A549 (cell line): ENCODE measurements around the gene ADAMTS15. TPM values are rescaled to one million over a fixed set of nuclear protein-coding genes. Genes with fewer than 3 reads are reported as not detected.

Source experiments
- ATAC-seq, 2 experiments: fragments of 200-7000 bp in 1 of 2; fragments of >200 bp in 1 of 2; cut with Nextera tagmentation in 1 of 2; cut with Tn5 transposase in 1 of 2; 3 replicates each; pipeline versions ENCODE4 v1.8.0 to v1.9.1; 2018 to 2020; ENCODE audit warnings: mild to moderate bottlenecking in 1 of 2, moderate library complexity in 1 of 2
- CTCF ChIA-PET: fragments of 300-600 bp; sonication (Branson Sonifier 250); formaldehyde crosslinking; extraction: SDS; loops from one replicate; lab custom pipeline; 2021; ENCODE audit warnings: antibody characterized with exemption, inconsistent platforms; lab: Yijun Ruan, JAX
- POLR2A ChIA-PET: fragments of 350-600 bp; formaldehyde crosslinking; extraction: SDS; loops from one replicate; lab custom pipeline; 2021; ENCODE audit warnings: antibody characterized with exemption, inconsistent platforms; lab: Yijun Ruan, JAX
- DNase-seq, 2 experiments: peaks; one replicate each; pipeline versions ENCODE4 v3.0.0 to v3.0.0-alpha.2; 2011 to 2016; ENCODE audit warnings: low read depth in 1 of 2, low spot score in 1 of 2
- FAIRE-seq: peaks from 2 replicates; lab custom pipeline; 2011; peaks lifted over from hg19 to GRCh38; lab: Jason Lieb, UNC
- H3K27ac ChIP-seq, 2 experiments: fragments of >200 bp; sonication (Bioruptor Twin); formaldehyde crosslinking; 3 replicates each; pipeline ENCODE4 v1.5.1; 2016 to 2017
- H3K4me1 ChIP-seq: fragments of >200 bp; sonication (Bioruptor Twin); formaldehyde crosslinking; 3 replicates; pipeline ENCODE4 v1.6.1; 2016
- H3K4me2 ChIP-seq: fragments of >200 bp; sonication (Bioruptor Twin); formaldehyde crosslinking; 3 replicates; pipeline ENCODE4 v1.6.1; 2016
- H3K4me3 ChIP-seq: fragments of >200 bp; sonication (Bioruptor Twin); formaldehyde crosslinking; 3 replicates; pipeline ENCODE4 v1.5.1; 2016
- H3K9me3 ChIP-seq: fragments of >200 bp; sonication (Bioruptor Twin); formaldehyde crosslinking; 3 replicates; pipeline ENCODE4 v1.6.1; 2016
- CBX2 ChIP-seq: fragments of 200-600 bp; sonication (generic); IDR thresholded peaks from 2 replicates; pipeline ENCODE4 v1.6.1; 2016; ENCODE audit warnings: low read depth, mild to moderate bottlenecking, borderline replicate concordance
- CBX8 ChIP-seq: fragments of 200-600 bp; sonication (generic); IDR thresholded peaks from 2 replicates; pipeline ENCODE4 v1.6.1; 2016
- CEBPB ChIP-seq, 2 experiments: fragments of >200 bp in 1 of 2; sonication (Bioruptor Twin) in 1 of 2; formaldehyde crosslinking in 1 of 2; IDR thresholded peaks; 2 replicates each; pipeline ENCODE4 v1.6.1; 2012 to 2016
- CHD2 ChIP-seq: fragments of 150-350 bp; IDR thresholded peaks from 2 replicates; pipeline ENCODE4 v1.6.1; 2014; ENCODE audit warnings: low read length; ENCODE audit not compliant: partially characterized antibody
- EHF ChIP-seq: fragments of 250-450 bp; sonication (Bioruptor Pico); IDR thresholded peaks from 2 replicates; pipeline ENCODE4 v1.5.0; 2020; ENCODE audit warnings: mild to moderate bottlenecking
- EHMT2 ChIP-seq: fragments of 200-600 bp; sonication (generic); IDR thresholded peaks from 2 replicates; pipeline ENCODE4 v1.6.1; 2016; ENCODE audit warnings: antibody characterized with exemption, low read depth, mild to moderate bottlenecking, moderate library complexity
- ELK1 ChIP-seq: fragments of 150-350 bp; IDR thresholded peaks from 2 replicates; pipeline ENCODE4 v1.6.1; 2014; ENCODE audit warnings: low read depth, mild to moderate bottlenecking, low read length
- ESRRA ChIP-seq: fragments of 150-350 bp; IDR thresholded peaks from 2 replicates; pipeline ENCODE4 v1.6.1; 2014; ENCODE audit warnings: mild to moderate bottlenecking, low read length, borderline replicate concordance
- FOXS1 ChIP-seq: fragments of 250-450 bp; sonication (Bioruptor Pico); IDR thresholded peaks from 2 replicates; pipeline ENCODE4 v1.5.0; 2020; ENCODE audit warnings: mild to moderate bottlenecking, moderate library complexity
- HDAC2 ChIP-seq: fragments of 200-600 bp; sonication (generic); IDR thresholded peaks from 2 replicates; pipeline ENCODE4 v1.6.1; 2016
- HES2 ChIP-seq: fragments of >200 bp; sonication (Bioruptor Twin); formaldehyde crosslinking; IDR thresholded peaks from 2 replicates; pipeline ENCODE4 v1.6.1; 2016
- HOXB5 ChIP-seq: fragments of 250-450 bp; sonication (Bioruptor Pico); IDR thresholded peaks from 2 replicates; pipeline ENCODE4 v1.5.0; 2020; ENCODE audit warnings: mild to moderate bottlenecking, moderate library complexity
- MAFK ChIP-seq: fragments of 450-650 bp; IDR thresholded peaks from 2 replicates; pipeline ENCODE4 v1.6.1; 2014; ENCODE audit not compliant: partially characterized antibody
- MAZ ChIP-seq: fragments of 150-350 bp; IDR thresholded peaks from 2 replicates; pipeline ENCODE4 v1.6.1; 2014; ENCODE audit warnings: antibody characterized with exemption, low read depth, low read length, borderline replicate concordance
- MYC ChIP-seq: IDR thresholded peaks from 2 replicates; pipeline ENCODE4 v1.6.1; 2012; ENCODE audit warnings: mild to moderate bottlenecking, inconsistent platforms, low read length, improper control_type of control experiment, borderline replicate concordance
- NFE2L2 ChIP-seq: fragments of 150-350 bp; conservative IDR thresholded peaks from 2 replicates; pipeline ENCODE4 v1.6.1; 2014; ENCODE audit warnings: low read length
- PBX3 ChIP-seq: IDR thresholded peaks from 2 replicates; pipeline ENCODE4 v1.6.1; 2012
- POLR2A ChIP-seq: IDR thresholded peaks from 2 replicates; pipeline ENCODE4 v1.6.1; 2012; ENCODE audit warnings: mild to moderate bottlenecking, low read length
- POLR2AphosphoS2 ChIP-seq: conservative IDR thresholded peaks from 2 replicates; pipeline ENCODE4 v1.6.1; 2012; ENCODE audit warnings: low read length, improper control_type of control experiment, inconsistent platforms
- RAD21 ChIP-seq, 2 experiments: fragments of >200 bp in 1 of 2; sonication (Bioruptor Twin) in 1 of 2; formaldehyde crosslinking in 1 of 2; IDR thresholded peaks in 1 of 2; conservative IDR thresholded peaks in 1 of 2; 2 replicates in 1 of 2; 3 replicates in 1 of 2; pipeline ENCODE4 v1.6.1; 2012 to 2018; ENCODE audit warnings: inconsistent platforms in 1 of 2
- RARB ChIP-seq: fragments of 250-450 bp; sonication (Bioruptor Pico); IDR thresholded peaks from 2 replicates; pipeline ENCODE4 v1.8.0; 2021; ENCODE audit warnings: mild to moderate bottlenecking, moderate library complexity
- RCOR1 ChIP-seq: fragments of 150-350 bp; IDR thresholded peaks from 2 replicates; pipeline ENCODE4 v1.6.1; 2014; ENCODE audit warnings: antibody characterized with exemption, low read length, low read depth
- RFX5 ChIP-seq: fragments of 450-650 bp; IDR thresholded peaks from 2 replicates; pipeline ENCODE4 v1.7.1; 2014; ENCODE audit warnings: antibody characterized with exemption, mild to moderate bottlenecking, moderate library complexity
- RNF2 ChIP-seq: fragments of 200-600 bp; sonication (generic); IDR thresholded peaks from 2 replicates; pipeline ENCODE4 v1.6.1; 2016; ENCODE audit warnings: low read depth, mild to moderate bottlenecking, antibody characterized with exemption, moderate library complexity, borderline replicate concordance
- SMC3 ChIP-seq: fragments of >200 bp; sonication (Bioruptor Twin); formaldehyde crosslinking; IDR thresholded peaks from 3 replicates; pipeline ENCODE4 v1.6.1; 2018; ENCODE audit warnings: inconsistent platforms
- ZFP36 ChIP-seq: fragments of 450-650 bp; IDR thresholded peaks from 2 replicates; pipeline ENCODE4 v1.6.1; 2014; ENCODE audit warnings: borderline replicate concordance; ENCODE audit not compliant: partially characterized antibody
- ZNF302 ChIP-seq: fragments of 250-450 bp; sonication (Bioruptor Pico); IDR thresholded peaks from 2 replicates; pipeline ENCODE4 v1.9.0; 2021; ENCODE audit warnings: inconsistent platforms, mild to moderate bottlenecking, moderate library complexity
- WGBS: methylation state at CpG from one replicate; pipeline ENCODE4 v1.1.6; 2017; ENCODE audit errors: missing lambda C conversion rate; 5-methylcytosine and 5-hydroxymethylcytosine counted together
- polyA plus RNA-seq, 4 experiments: library from polyadenylated mRNA; depleted of rRNA in 3 of 4; stranded (reverse); fragments of >200 nt; fragmentation: RNase III in 1 of 4; extraction: RNeasy Plus Mini Kit Qiagen cat#74134 plus additional on column Dnase treatment in 1 of 4; gene quantifications; 2 replicates in 3 of 4; 3 replicates in 1 of 4; pipeline ENCODE4 v1.2.3, GENCODE V29; 2011 to 2017
- TF ChIP-seq, protein P1 (sequence below): fragments of 200-600 bp; sonication (generic); IDR thresholded peaks from 2 replicates; pipeline ENCODE4 v1.6.1; 2016; ENCODE audit warnings: antibody characterized with exemption, mild to moderate bottlenecking, moderate library complexity
- TF ChIP-seq, protein P2 (sequence below): fragments of >200 bp; sonication (Bioruptor Twin); formaldehyde crosslinking; IDR thresholded peaks from 3 replicates; pipeline ENCODE4 v1.6.1; 2016

The ADAMTS15 gene
- polyA plus RNA-seq, 2 of the 4 experiments (the other 2 are of a cell fraction) = 2.2 to 4.0 TPM

DNA sequence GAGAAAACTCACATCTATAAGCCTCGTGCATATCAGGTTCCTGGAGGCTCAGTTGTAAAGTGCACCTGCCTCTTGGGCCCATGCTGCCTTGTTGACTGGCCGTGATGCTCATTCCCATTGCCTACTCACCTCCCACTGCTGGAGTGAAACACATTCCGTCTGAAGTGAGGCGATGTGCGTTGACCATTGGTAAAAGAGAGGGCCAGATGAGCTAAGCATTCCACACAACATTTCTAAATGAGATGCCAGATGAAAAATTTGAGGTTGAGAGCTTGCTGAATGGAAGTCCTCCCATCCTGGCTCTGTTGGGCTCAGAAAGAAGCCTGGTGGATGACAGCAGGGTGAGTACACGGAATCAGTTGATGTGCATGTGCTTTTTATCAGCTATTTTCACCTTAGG lies 8.6 kb upstream of the ADAMTS15 start (continued):
- TF ChIP-seq POLR2AphosphoS2 (no peak), RAD21 (conservative IDR thresholded peaks at IDR 0.05 in 1 of 2, IDR thresholded peaks at IDR 0.05 in 1 of 2) (no peak)

- POLR2A ChIA-PET = no interaction called here
- ATAC-seq (no peak), DNase-seq (no peak), FAIRE-seq (no peak)
- Histone ChIP-seq H3K4me1 (no peaks in the 10 kb centered on the region), H3K4me3 (no peak overlapping the region), H3K27ac (no peak overlapping the region), H3K9me3 (no peaks in the 10 kb centered on the region), H3K4me2 (no peak overlapping the region)
- WGBS = 46% methylated on average over 2 of the region's 2 CpGs
- CTCF ChIA-PET = interaction anchor here (0.7 to 25.6 kb wide), 5 partner anchors 9 to 454 kb away, joined by 3 to 732 read pairs (median 3); no protein-coding TSS in a partner anchor
- no peak for TF ChIP-seq SMC3
- TF ChIP-seq PBX3 = no peak
- no peak for TF ChIP-seq ZFP36
- TF ChIP-seq ESRRA = no peak
- TF ChIP-seq POLR2A = no peak
- TF ChIP-seq, protein P1, sequence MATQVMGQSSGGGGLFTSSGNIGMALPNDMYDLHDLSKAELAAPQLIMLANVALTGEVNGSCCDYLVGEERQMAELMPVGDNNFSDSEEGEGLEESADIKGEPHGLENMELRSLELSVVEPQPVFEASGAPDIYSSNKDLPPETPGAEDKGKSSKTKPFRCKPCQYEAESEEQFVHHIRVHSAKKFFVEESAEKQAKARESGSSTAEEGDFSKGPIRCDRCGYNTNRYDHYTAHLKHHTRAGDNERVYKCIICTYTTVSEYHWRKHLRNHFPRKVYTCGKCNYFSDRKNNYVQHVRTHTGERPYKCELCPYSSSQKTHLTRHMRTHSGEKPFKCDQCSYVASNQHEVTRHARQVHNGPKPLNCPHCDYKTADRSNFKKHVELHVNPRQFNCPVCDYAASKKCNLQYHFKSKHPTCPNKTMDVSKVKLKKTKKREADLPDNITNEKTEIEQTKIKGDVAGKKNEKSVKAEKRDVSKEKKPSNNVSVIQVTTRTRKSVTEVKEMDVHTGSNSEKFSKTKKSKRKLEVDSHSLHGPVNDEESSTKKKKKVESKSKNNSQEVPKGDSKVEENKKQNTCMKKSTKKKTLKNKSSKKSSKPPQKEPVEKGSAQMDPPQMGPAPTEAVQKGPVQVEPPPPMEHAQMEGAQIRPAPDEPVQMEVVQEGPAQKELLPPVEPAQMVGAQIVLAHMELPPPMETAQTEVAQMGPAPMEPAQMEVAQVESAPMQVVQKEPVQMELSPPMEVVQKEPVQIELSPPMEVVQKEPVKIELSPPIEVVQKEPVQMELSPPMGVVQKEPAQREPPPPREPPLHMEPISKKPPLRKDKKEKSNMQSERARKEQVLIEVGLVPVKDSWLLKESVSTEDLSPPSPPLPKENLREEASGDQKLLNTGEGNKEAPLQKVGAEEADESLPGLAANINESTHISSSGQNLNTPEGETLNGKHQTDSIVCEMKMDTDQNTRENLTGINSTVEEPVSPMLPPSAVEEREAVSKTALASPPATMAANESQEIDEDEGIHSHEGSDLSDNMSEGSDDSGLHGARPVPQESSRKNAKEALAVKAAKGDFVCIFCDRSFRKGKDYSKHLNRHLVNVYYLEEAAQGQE = no peak
- no peak for TF ChIP-seq NFE2L2
- TF ChIP-seq, protein P2, sequence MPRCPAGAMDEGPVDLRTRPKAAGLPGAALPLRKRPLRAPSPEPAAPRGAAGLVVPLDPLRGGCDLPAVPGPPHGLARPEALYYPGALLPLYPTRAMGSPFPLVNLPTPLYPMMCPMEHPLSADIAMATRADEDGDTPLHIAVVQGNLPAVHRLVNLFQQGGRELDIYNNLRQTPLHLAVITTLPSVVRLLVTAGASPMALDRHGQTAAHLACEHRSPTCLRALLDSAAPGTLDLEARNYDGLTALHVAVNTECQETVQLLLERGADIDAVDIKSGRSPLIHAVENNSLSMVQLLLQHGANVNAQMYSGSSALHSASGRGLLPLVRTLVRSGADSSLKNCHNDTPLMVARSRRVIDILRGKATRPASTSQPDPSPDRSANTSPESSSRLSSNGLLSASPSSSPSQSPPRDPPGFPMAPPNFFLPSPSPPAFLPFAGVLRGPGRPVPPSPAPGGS = no peak
- no peak for TF ChIP-seq CBX8
- no peak for TF ChIP-seq RNF2
- no peak for TF ChIP-seq ZNF302 (CRISPR knock-in tag)
- TF ChIP-seq EHMT2 = no peak
- no peak for TF ChIP-seq HDAC2
- TF ChIP-seq RCOR1 = no peak
- TF ChIP-seq FOXS1 = no peak
- TF ChIP-seq CEBPB (IDR thresholded peaks at IDR 0.05) = no peak
Observed at GRCh38 chr11:130441719-130442118, 6.7 kb upstream of the ADAMTS15 start.

DNA sequence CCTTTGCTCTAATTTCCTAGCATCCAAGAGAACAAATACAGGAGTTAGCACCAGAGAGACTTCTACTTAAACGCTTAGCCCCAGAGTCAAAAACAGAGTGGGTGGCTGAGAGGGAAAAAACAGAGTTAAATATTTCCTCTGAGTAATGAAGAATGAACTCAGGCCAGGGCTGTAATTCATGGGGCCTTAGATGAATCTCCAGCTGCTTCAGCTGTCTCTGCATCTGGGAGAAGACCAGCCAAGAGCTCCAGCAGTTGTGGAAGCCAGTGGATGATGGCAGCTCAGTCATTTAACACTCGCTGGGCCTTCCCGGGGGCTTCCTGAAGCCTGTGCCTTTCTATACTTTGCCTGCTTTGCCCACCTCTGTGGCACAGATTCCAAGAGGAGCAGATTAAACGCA lies 5.7 kb upstream of the ADAMTS15 start:
- FAIRE-seq = no peak
- POLR2A ChIA-PET = no interaction called here

More for the DNA sequence above, 5.7 kb upstream of the ADAMTS15 start:
- 79% methylated on average over 4 of the region's 4 CpGs for WGBS
- Histone ChIP-seq H3K27ac (no peak overlapping the region), H3K4me1 (no peaks in the 10 kb centered on the region), H3K4me3 (no peak overlapping the region), H3K9me3 (no peaks in the 10 kb centered on the region), H3K4me2 (no peak overlapping the region)
- TF ChIP-seq ZNF302 (CRISPR knock-in tag) = no peak
- no peak for TF ChIP-seq ELK1
- TF ChIP-seq MAZ = no peak
- TF ChIP-seq POLR2AphosphoS2 = no peak
- no peak for TF ChIP-seq CBX2
- no peak for TF ChIP-seq RFX5
- TF ChIP-seq, protein P2 = no peak
- no peak for TF ChIP-seq HDAC2
- no peak for TF ChIP-seq EHF (CRISPR knock-in tag)
- no peak for TF ChIP-seq CHD2
- no peak for TF ChIP-seq HOXB5 (CRISPR knock-in tag)
- TF ChIP-seq MAFK = no peak
- TF ChIP-seq MYC = no peak
- TF ChIP-seq HES2 = no peak
- no peak for TF ChIP-seq RARB (CRISPR knock-in tag)
- CTCF ChIA-PET = interaction anchor here (0.7 to 25.6 kb wide), 6 partner anchors 10 to 474 kb away, joined by 3 to 732 read pairs (median 4); no protein-coding TSS in a partner anchor
- no peak for ATAC-seq
- DNase-seq = no peak
